GM12892 (cell line): ENCODE results near the gene SLC23A1.
"Not testable (repeated sequence)": the region's sequence is repeated elsewhere in the genome, so short reads cannot be mapped to it uniquely, and the experiment has no call there.

Experiments used
- DNase-seq: peaks from one replicate; pipeline ENCODE4 v3.0.0; 2011; ENCODE audit not compliant: insufficient read length
- FAIRE-seq: peaks from 2 replicates; lab custom pipeline; 2011; peaks lifted over from hg19 to GRCh38; lab: Jason Lieb, UNC
- POLR2A ChIP-seq: IDR thresholded peaks from 2 replicates; pipeline ENCODE4 v1.6.1; 2011; ENCODE audit warnings: low read depth, low read length, control low read depth
- POLR2AphosphoS5 ChIP-seq: IDR thresholded peaks from 2 replicates; pipeline ENCODE4 v1.6.1; 2011; ENCODE audit warnings: low read depth, low read length, control low read depth
- TAF1 ChIP-seq: IDR thresholded peaks from 2 replicates; pipeline ENCODE4 v1.6.1; 2011; ENCODE audit warnings: low read depth, mild to moderate bottlenecking, control low read depth, low read length, borderline replicate concordance

The SLC23A1 gene

DNA sequence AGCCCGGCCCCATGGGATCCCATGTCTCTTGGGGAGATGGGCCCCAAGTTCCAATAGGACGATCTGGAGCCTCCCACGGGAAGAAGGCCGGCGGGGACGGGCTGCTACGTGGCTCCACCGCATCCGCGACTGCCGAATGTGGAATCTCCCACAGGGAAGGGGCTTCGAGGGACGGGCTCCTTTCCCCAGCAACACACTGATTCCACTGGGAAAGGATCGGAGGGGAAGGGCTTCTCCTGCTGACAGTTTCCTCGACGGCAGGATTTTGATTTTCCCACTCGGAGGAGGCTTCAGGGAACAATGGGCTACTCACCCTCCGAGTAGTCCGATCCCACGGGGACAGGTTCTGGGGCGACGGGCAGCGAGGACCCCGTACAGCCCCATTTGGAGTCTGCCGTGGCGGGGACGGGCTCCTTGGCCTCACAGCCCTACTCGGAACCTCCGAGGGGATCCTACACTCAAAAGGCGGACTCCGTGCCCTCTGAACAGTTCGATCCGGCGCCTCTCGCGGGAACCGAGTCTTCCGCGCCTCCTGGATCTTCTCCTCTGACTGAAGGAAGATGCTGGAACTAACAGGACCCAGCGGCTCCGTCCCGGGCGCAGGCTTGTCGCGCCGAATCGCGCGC lies 10.5 kb upstream of the SLC23A1 start:
- TF ChIP-seq TAF1 (no peak), POLR2A (0 out of 2 replicates have a peak, but pooled peaks have one; percentile 17)
- DNase-seq (no peak), FAIRE-seq (no peak)

DNA sequence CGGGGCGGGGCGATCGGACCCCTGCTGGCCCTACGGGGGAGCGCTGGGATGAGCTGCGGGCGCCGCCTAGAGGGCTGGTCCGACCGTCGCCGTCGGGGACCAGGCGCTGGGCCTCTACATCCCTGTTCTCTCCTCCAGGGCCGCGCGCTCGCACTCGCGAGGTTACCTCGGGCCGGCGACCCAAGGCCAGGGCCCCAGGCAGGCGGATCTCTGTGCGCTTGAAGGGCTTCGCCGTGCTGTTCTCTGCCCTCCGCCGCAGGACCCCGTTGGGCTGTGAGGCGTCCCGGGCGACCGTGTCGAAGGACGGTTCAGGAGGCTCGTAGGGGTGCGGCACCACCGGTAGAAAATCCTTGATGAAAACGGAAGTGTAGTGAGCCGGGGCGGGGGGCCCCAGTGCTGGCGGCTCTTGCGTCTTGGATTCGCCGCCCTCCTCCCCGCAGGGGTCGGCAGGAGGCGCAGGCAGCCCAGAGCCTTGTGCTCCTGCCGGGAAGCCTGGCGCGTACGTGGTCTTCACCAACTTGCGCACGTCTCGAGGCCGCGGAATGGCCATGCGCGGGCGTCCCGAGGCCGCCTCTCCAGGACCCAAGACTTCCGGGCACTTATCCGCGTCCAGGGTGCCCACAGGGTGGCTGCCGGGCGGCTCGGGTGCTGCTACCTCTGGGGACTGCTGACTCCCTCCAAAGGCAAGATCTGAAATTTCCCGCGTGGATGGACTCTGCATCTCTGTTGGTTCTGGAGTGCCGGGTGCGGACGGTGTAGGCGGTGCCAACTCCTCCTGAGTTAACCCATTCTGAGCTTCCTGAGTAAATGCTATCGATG lies 9.8 kb upstream of the SLC23A1 start:
- peak; percentile 46; the same call in 1 of the 2 replicates for TF ChIP-seq POLR2A
- peak; percentile 56; the same call in 1 of the 2 replicates for TF ChIP-seq POLR2AphosphoS5
- peak; percentile 11; the same call in 1 of the 2 replicates for TF ChIP-seq TAF1
- peak; percentile 92 for DNase-seq
- FAIRE-seq: peak; percentile 82

- FAIRE-seq: no peak
- DNase-seq: no peak
- TF ChIP-seq TAF1 (no peak), POLR2A (no peak; the same call in 1 of the 2 replicates), POLR2AphosphoS5 (no peak)
These were observed 9.2 kb upstream of the SLC23A1 start for GRCh38 chr5:139392324-139392677.

DNA sequence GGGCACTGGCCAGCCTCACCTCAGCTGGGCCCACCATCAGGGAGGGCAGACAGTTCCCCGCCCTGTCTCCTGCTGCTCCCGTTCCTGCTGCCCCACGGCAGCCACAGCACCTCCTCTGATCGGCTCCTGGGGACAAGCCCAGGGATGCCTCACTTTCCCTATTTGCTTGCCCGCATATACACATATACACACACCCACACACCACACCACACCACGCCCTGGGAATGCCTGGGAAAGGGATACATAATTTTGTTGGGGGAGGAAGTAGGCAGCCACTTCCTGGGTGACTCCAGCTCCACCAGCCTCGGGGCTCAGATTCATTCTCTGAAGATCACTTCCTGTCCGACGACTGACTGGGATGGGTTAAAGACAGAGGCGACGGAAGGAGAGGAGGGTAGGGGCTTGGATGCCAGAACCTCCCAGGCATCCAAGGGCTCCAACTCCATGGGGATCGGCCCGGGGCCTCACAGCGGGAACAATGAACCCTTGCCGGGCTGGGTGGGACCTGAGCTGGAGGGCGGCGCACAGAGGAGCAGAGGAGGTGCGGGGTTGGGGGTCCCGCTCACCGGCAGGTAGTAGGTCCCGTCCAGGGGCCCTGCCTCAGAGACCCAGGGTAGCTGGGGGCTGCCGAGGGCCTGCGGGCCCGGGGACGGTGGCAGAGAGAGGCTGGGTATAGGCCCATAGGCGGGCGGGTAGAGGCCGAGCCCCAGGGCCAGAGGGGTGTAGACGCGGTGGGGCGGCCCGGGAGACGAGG lies 8.7 kb upstream of the SLC23A1 start:
- peak; percentile 39; the same call in 1 of the 2 replicates for TF ChIP-seq POLR2AphosphoS5
- TF ChIP-seq TAF1: no peak
- TF ChIP-seq POLR2A: 0 out of 2 replicates have a peak, but pooled peaks have one; percentile 34
- FAIRE-seq (peak; percentile 48), DNase-seq (no peak)

DNA sequence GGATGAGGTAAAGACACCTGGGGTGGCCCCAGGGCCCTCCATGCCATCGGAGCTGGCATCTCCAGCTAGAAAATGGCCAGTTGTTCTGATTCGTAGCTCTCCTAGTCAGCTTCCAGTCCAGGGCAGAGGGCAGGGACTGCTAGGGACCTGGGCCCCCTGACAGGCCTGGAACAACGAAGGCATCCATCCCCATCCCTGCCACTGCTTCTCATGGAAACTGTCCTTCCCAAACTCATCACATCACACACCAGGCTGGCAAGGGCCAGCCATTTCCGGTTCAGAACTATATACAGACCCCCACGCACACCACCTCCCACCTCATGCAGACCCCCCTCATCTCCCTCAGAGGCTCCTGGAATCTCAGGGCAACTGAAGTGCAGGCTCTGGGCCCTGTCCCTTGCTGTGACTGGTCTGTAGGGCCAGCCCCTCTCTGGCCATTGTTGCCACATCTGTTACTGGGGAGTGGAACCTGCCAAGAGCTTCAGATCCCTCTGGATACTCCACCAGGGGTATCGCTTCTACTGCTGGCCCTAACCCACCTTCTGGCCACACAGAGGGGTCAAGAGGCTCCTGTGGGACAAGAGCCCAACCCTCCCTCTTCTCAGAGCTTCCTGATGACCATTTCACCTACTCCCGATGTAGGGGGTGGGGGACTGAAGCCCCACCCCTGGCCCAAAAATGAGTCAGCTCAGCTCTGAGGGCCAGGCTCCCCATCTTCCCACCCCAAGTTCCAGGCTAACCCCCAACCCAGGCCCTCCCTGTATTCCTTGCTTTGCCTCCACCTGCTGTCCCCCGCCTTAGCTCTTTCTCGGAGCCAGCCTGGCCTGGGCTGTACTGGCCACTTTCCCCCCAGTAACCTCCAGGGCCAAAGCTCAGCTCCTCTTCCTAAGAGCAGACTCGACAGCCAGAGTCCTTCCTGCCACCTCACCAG lies 7.8 kb upstream of the SLC23A1 start:
- DNase-seq (no peak), FAIRE-seq (no peak)
- TF ChIP-seq TAF1 (no peak), POLR2A (no peak), POLR2AphosphoS5 (no peak)

- FAIRE-seq: peak; percentile 97
- peak; percentile 87 for DNase-seq
- peak; percentile 88 for TF ChIP-seq TAF1
- TF ChIP-seq POLR2AphosphoS5: peak; percentile 97
- TF ChIP-seq POLR2A: peak; percentile 94
These were observed 6.9 kb upstream of the SLC23A1 start, which contains the start of gene MZB1 for GRCh38 chr5:139389701-139390638. TSS of gene MZB1 (minus strand) at chr5:139389913. CDS start at chr5:139389856, 57 bp downstream.

- TF ChIP-seq TAF1: no peak
- TF ChIP-seq POLR2AphosphoS5: peak; percentile 52; the same call in 1 of the 2 replicates
- 0 out of 2 replicates have a peak, but pooled peaks have one; percentile 4 for TF ChIP-seq POLR2A
- peak; percentile 76 for FAIRE-seq
- DNase-seq: no peak
These were observed 5.2 kb upstream of the SLC23A1 start for GRCh38 chr5:139388198-139388821.

- DNase-seq: no peak
- peak; percentile 36 for FAIRE-seq
- no peak for TF ChIP-seq TAF1
- no peak for TF ChIP-seq POLR2AphosphoS5
- TF ChIP-seq POLR2A: no peak; the same call in 1 of the 2 replicates
These were observed 4.6 kb upstream of the SLC23A1 start for GRCh38 chr5:139387611-139388197.

- not testable (repeated sequence) for DNase-seq
These were observed 3.9 kb upstream of the SLC23A1 start for GRCh38 chr5:139386956-139387355.

GRCh38 chr5:139386050-139386438 lies 2.9 kb upstream of the SLC23A1 start:
- no peak for FAIRE-seq

More at GRCh38 chr5:139386956-139387355, 3.9 kb upstream of the SLC23A1 start:
- FAIRE-seq: not testable (repeated sequence)

More at GRCh38 chr5:139386050-139386438, 2.9 kb upstream of the SLC23A1 start:
- no peak for DNase-seq
- TF ChIP-seq POLR2A (no peak), TAF1 (no peak), POLR2AphosphoS5 (no peak)
